ENCODE results near the gene HKDC1. TPM values are rescaled to one million over a fixed set of nuclear protein-coding genes. Genes with fewer than 3 reads are reported as not detected.

Gene HKDC1
- polyA plus RNA-seq, 1 of the 3 experiments (the other 2 are of a cell fraction), result 0.10 TPM

DNA sequence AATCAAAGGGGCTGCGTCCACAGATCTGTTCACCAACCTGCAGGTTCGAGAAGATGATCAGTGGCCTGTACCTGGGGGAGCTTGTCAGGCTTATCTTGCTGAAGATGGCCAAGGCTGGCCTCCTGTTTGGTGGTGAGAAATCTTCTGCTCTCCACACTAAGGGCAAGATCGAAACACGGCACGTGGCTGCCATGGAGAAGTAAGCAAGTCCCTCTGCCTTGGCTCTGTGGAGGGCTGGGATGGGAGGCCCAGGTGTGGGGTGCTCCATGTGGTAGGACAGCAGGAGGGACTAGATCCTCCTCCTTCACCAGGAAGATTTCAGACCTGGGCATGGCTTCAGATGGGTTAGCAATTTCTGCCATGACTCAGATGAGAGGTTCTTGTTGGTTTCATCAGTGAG is 25.9 kb downstream of the HKDC1 start:
- H3K27ac ChIP-seq (ENCODE audit: low read depth in 2 of 2, low read length in 1 of 2), result no peak overlapping the region
- POLR2A ChIA-PET, result no interaction called here
- CTCF ChIA-PET, result interaction anchor here (1.3 to 1.6 kb wide), 4 partner anchors 8 to 162 kb away, joined by 3 to 7 read pairs (median 4); no protein-coding TSS in a partner anchor

DNA sequence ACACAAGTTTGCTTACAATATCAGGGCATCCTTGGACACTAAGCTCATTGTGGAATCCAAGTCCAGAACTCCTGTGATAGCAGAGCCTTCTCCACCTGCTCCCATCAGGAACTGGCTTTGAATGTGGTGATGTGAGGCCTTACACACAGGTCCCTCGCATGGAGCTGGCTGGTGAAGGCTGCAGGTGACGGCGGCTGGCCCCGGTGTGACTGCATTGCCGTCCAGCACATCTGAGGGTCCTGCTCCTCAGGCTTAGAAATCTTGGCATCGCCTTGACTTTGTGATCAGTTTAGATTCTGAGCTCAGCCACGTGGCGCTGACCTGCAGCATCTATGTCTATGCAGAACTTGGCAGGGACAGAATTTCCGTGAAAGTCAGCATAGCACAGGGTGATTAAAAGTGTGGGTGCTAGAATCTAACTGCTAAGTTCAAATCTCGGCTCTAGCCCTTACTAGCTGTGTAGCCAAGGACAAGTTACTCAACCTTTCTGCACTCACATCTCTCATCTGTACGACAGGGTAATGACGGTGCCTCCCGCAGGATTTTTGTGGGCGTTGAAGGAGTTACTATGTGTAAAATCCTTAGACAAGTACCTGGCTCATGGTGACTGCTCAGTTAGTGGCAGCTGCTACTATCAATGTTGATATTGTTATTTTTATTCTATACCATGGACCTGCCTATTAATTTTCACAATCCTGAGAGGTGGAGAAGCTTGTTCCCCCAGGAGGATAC is 26.6 kb downstream of the HKDC1 start:
- Histone ChIP-seq H3K4me2 (no peak overlapping the region), H3K79me2 (ENCODE audit: insufficient read depth) (no peaks in the 10 kb centered on the region), H3K9me2 (no peaks in the 10 kb centered on the region), H3K27me3 (ENCODE audit: insufficient read depth) (no peaks in the 10 kb centered on the region), H3K36me3 (replicated peaks in 1 of 2; ENCODE audit: control insufficient read depth in 1 of 2, insufficient read depth in 2 of 2, low read length in 1 of 2) (no peaks in the 10 kb centered on the region), H4K20me1 (ENCODE audit: insufficient read depth) (no peaks in the 10 kb centered on the region), H3K9me3 (no peaks in the 10 kb centered on the region), H3K4me3 (ENCODE audit: low read depth in 2 of 2, low read length in 1 of 2) (no peak overlapping the region), H3K9ac (no peak overlapping the region), H3K4me1 (ENCODE audit: control insufficient read depth in 1 of 2, insufficient read depth in 2 of 2, low read depth in 1 of 2, low read length in 1 of 2) (no peaks in the 10 kb centered on the region), H3K27ac (ENCODE audit: low read depth in 2 of 2, low read length in 1 of 2) (no peak overlapping the region), H3F3A (replicated peaks; ENCODE audit: insufficient read depth) (no peaks in the 10 kb centered on the region), H2AFZ (ENCODE audit: low read depth) (no peak overlapping the region)
- 81% methylated on average over 7 of the region's 14 CpGs for WGBS (ENCODE audit: low lambda C conversion rate)
- no peak for DNase-seq
- ChIA-PET CTCF (interaction anchor here (1.3 to 1.6 kb wide), 4 partner anchors 9 to 162 kb away, joined by 3 to 7 read pairs (median 4); no protein-coding TSS in a partner anchor), POLR2A (no interaction called here)
- TF ChIP-seq FOXM1 (IDR thresholded peaks at IDR 0.05; ENCODE audit: low read depth), result no peak
- no peak for TF ChIP-seq SMC3 (IDR thresholded peaks at IDR 0.05; ENCODE audit: low read depth, low read length)
- no peak for TF ChIP-seq ELF1 (IDR thresholded peaks at IDR 0.05)
- TF ChIP-seq TEAD4 (IDR thresholded peaks at IDR 0.05; ENCODE audit: borderline replicate concordance, insufficient read depth), result no peak
- no peak for TF ChIP-seq EZH2phosphoT487 (IDR thresholded peaks at IDR 0.05; ENCODE audit: borderline replicate concordance, low read depth)
- no peak for TF ChIP-seq POLR2AphosphoS5 (IDR thresholded peaks at IDR 0.05; ENCODE audit: low read depth, low read length)
- no peak for TF ChIP-seq CHD2 (IDR thresholded peaks at IDR 0.05; ENCODE audit: low read length, partially characterized antibody)
- no peak for TF ChIP-seq JUND (IDR thresholded peaks at IDR 0.05)
- no peak for TF ChIP-seq FOSL2 (IDR thresholded peaks at IDR 0.05; ENCODE audit: borderline replicate concordance, low read depth)
- no peak for TF ChIP-seq RFX5 (IDR thresholded peaks at IDR 0.05; ENCODE audit: low read length)
- TF ChIP-seq RAD21 (IDR thresholded peaks at IDR 0.05; ENCODE audit: low read length), result no peak
- TF ChIP-seq, protein P1, sequence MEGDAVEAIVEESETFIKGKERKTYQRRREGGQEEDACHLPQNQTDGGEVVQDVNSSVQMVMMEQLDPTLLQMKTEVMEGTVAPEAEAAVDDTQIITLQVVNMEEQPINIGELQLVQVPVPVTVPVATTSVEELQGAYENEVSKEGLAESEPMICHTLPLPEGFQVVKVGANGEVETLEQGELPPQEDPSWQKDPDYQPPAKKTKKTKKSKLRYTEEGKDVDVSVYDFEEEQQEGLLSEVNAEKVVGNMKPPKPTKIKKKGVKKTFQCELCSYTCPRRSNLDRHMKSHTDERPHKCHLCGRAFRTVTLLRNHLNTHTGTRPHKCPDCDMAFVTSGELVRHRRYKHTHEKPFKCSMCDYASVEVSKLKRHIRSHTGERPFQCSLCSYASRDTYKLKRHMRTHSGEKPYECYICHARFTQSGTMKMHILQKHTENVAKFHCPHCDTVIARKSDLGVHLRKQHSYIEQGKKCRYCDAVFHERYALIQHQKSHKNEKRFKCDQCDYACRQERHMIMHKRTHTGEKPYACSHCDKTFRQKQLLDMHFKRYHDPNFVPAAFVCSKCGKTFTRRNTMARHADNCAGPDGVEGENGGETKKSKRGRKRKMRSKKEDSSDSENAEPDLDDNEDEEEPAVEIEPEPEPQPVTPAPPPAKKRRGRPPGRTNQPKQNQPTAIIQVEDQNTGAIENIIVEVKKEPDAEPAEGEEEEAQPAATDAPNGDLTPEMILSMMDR (IDR thresholded peaks at IDR 0.05), result no peak
- no peak for TF ChIP-seq SIN3A (IDR thresholded peaks at IDR 0.05; ENCODE audit: borderline replicate concordance, low read depth, low read length)
- TF ChIP-seq, protein P2, sequence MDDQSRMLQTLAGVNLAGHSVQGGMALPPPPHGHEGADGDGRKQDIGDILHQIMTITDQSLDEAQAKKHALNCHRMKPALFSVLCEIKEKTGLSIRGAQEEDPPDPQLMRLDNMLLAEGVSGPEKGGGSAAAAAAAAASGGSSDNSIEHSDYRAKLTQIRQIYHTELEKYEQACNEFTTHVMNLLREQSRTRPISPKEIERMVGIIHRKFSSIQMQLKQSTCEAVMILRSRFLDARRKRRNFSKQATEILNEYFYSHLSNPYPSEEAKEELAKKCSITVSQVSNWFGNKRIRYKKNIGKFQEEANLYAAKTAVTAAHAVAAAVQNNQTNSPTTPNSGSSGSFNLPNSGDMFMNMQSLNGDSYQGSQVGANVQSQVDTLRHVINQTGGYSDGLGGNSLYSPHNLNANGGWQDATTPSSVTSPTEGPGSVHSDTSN (IDR thresholded peaks at IDR 0.05), result no peak
- no peak for TF ChIP-seq TAF1 (IDR thresholded peaks at IDR 0.05; ENCODE audit: borderline replicate concordance, low read depth, low read length)
- TF ChIP-seq, protein P3, sequence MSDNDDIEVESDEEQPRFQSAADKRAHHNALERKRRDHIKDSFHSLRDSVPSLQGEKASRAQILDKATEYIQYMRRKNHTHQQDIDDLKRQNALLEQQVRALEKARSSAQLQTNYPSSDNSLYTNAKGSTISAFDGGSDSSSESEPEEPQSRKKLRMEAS (IDR thresholded peaks at IDR 0.05; ENCODE audit: low read depth), result no peak

More for the DNA sequence above, 25.9 kb downstream of the HKDC1 start:
- Histone ChIP-seq H3K79me2 (ENCODE audit: insufficient read depth) (no peaks in the 10 kb centered on the region), H3K4me2 (no peak overlapping the region), H3K9me2 (no peaks in the 10 kb centered on the region), H4K20me1 (ENCODE audit: insufficient read depth) (no peaks in the 10 kb centered on the region), H3K9ac (no peak overlapping the region), H3K4me3 (ENCODE audit: low read depth in 2 of 2, low read length in 1 of 2) (no peak overlapping the region), H2AFZ (ENCODE audit: low read depth) (no peak overlapping the region), H3F3A (replicated peaks; ENCODE audit: insufficient read depth) (no peaks in the 10 kb centered on the region), H3K4me1 (ENCODE audit: control insufficient read depth in 1 of 2, insufficient read depth in 2 of 2, low read depth in 1 of 2, low read length in 1 of 2) (no peaks in the 10 kb centered on the region), H3K9me3 (no peaks in the 10 kb centered on the region), H3K36me3 (replicated peaks in 1 of 2; ENCODE audit: control insufficient read depth in 1 of 2, insufficient read depth in 2 of 2, low read length in 1 of 2) (no peaks in the 10 kb centered on the region), H3K27me3 (ENCODE audit: insufficient read depth) (no peaks in the 10 kb centered on the region)
- TF ChIP-seq, protein P2 (IDR thresholded peaks at IDR 0.05), result no peak
- TF ChIP-seq CHD2 (IDR thresholded peaks at IDR 0.05; ENCODE audit: low read length, partially characterized antibody) (no peak), SMC3 (IDR thresholded peaks at IDR 0.05; ENCODE audit: low read depth, low read length) (no peak), FOXJ3 (CRISPR knock-in tag; IDR thresholded peaks at IDR 0.05) (no peak), EZH2phosphoT487 (IDR thresholded peaks at IDR 0.05; ENCODE audit: borderline replicate concordance, low read depth) (no peak), TAF1 (IDR thresholded peaks at IDR 0.05; ENCODE audit: borderline replicate concordance, low read depth, low read length) (no peak), MXI1 (IDR thresholded peaks at IDR 0.05; ENCODE audit: low read depth, low read length) (no peak), ELF1 (IDR thresholded peaks at IDR 0.05) (no peak), GATA2 (CRISPR knock-in tag; IDR thresholded peaks at IDR 0.05) (no peak)
- TF ChIP-seq, protein P4, sequence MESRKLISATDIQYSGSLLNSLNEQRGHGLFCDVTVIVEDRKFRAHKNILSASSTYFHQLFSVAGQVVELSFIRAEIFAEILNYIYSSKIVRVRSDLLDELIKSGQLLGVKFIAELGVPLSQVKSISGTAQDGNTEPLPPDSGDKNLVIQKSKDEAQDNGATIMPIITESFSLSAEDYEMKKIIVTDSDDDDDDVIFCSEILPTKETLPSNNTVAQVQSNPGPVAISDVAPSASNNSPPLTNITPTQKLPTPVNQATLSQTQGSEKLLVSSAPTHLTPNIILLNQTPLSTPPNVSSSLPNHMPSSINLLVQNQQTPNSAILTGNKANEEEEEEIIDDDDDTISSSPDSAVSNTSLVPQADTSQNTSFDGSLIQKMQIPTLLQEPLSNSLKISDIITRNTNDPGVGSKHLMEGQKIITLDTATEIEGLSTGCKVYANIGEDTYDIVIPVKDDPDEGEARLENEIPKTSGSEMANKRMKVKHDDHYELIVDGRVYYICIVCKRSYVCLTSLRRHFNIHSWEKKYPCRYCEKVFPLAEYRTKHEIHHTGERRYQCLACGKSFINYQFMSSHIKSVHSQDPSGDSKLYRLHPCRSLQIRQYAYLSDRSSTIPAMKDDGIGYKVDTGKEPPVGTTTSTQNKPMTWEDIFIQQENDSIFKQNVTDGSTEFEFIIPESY (IDR thresholded peaks at IDR 0.05; ENCODE audit: borderline replicate concordance, low read depth), result no peak
- no peak for DNase-seq
- 97% methylated on average over 4 of the region's 5 CpGs for WGBS (ENCODE audit: low lambda C conversion rate)

All from SK-N-SH (cell line).